HUES64 (cell line): ENCODE data around the gene IRF1.

Source experiments
- H3K27ac ChIP-seq: 2 replicates; pipeline ENCODE4 v1.7.0; 2013; ENCODE audit warnings: low read depth, low read length, inconsistent platforms
- H3K27me3 ChIP-seq: 2 replicates; pipeline ENCODE4 v1.6.1; 2013; ENCODE audit warnings: mild to moderate bottlenecking, low read length; ENCODE audit not compliant: insufficient read depth
- H3K36me3 ChIP-seq: 2 replicates; pipeline ENCODE4 v1.6.1; 2013; ENCODE audit warnings: mild to moderate bottlenecking, low read length; ENCODE audit not compliant: insufficient read depth
- H3K4me1 ChIP-seq: 2 replicates; pipeline ENCODE4 v1.6.1; 2013; ENCODE audit warnings: mild to moderate bottlenecking, low read length, moderate library complexity; ENCODE audit not compliant: insufficient read depth
- H3K4me3 ChIP-seq: 2 replicates; pipeline ENCODE4 v1.5.1; 2013; ENCODE audit warnings: mild to moderate bottlenecking, low read length, moderate library complexity
- H3K9ac ChIP-seq: 2 replicates; pipeline ENCODE4 v1.6.1; 2013; ENCODE audit warnings: mild to moderate bottlenecking, low read depth, low read length
- H3K9me3 ChIP-seq: 2 replicates; pipeline ENCODE4 v1.6.1; 2013; ENCODE audit warnings: low read depth, low read length; ENCODE audit not compliant: insufficient read depth
- WGBS: fragments of 150-250, 120-280 bp; methylation state at CpG from one replicate; pipeline ENCODE4 v1.1.7; 2013; ENCODE audit warnings: missing lambda C conversion rate; 5-methylcytosine and 5-hydroxymethylcytosine counted together

The IRF1 gene

DNA sequence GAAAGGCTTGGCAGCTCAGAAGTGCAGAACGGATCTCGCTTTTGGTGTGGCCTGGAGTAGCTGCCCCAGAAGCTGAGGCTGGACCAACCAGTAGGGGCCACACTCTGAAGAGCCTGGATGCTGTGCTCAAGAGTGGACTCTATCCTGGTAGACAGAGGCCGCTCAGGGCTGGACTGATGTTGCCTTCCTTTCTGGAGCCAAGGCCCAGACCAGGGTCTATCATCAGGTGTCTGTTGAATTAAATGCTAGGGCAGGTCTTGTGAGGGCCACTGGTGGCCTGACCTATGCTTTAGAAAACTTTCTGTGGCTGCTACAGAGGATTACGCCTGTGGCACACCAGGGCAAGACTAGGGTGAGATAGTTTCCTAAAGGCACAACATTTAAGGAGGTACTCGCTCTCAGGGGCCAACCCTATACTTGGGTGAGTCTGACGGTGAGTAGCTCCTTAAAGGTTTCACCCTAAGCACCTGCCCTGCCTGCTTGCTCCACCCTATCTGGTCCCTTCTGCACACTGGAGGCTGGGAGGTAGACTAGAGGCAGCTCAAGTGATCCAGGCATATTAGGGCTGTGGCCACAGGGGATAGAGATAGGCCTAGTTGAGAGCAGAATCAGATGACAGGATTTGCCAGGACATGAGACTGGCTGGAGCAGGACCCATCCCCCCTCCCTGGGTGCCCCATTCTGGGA, 9.8 kb upstream of the IRF1 start:
- 92% methylated on average over 6 of the region's 6 CpGs for WGBS
- Histone ChIP-seq H3K4me1 (peaks cover 2% of the 10 kb centered on the region; the same call in 1 of the 2 replicates), H3K36me3 (no peaks in the 10 kb centered on the region), H3K9me3 (no peaks in the 10 kb centered on the region), H3K27me3 (peaks cover 3% of the 10 kb centered on the region; the same call in 1 of the 2 replicates), H3K9ac (no peak overlapping the region), H3K27ac (no peak overlapping the region), H3K4me3 (no peak overlapping the region)

DNA sequence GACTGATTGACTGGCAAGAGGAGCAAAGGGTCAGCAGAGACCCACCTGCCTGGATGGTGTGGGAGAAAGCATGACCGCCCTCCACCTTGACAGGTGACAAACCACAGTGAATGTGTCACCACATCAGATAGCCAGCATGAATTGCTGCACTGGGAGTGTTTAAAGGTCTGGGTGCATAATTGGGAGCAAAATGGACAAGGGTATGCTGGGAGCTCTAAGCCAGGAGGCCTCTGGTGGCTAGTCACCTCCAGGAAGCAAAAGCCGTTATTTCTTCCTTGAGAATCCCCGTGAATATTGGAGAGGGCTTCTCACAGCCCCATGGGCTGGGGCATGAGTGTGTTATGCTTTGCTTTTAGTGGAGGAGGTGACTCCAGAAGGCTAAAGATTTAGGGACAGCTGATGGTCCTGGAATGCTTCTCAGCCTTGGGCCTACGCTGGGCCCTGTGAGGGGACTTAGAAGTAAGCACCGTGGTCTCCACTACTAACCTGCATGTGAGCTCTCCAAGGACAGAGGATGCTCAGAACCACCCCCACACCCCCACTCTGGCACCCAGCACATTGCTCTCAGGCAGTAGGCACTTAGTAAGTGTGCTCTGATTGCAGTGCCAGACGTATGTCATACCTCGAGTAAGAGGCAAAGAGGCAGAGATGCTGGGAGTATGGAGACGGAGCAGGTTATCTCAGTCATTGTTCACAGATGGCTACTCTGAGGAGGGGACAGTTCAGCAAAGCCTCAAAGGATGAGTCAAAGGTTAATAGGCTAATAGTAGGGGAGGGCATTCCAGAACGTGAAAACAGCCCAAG, 9.1 kb upstream of the IRF1 start:
- WGBS: 70% methylated on average over 9 of the region's 9 CpGs
- H3K27me3 ChIP-seq: peaks cover 3% of the 10 kb centered on the region; the same call in 1 of the 2 replicates
- no peak overlapping the region for H3K27ac ChIP-seq
- no peaks in the 10 kb centered on the region for H3K36me3 ChIP-seq
- no peaks in the 10 kb centered on the region for H3K9me3 ChIP-seq
- no peak overlapping the region for H3K9ac ChIP-seq
- peaks cover 6% of the 10 kb centered on the region; the same call in 1 of the 2 replicates for H3K4me1 ChIP-seq
- H3K4me3 ChIP-seq: no peak overlapping the region

DNA sequence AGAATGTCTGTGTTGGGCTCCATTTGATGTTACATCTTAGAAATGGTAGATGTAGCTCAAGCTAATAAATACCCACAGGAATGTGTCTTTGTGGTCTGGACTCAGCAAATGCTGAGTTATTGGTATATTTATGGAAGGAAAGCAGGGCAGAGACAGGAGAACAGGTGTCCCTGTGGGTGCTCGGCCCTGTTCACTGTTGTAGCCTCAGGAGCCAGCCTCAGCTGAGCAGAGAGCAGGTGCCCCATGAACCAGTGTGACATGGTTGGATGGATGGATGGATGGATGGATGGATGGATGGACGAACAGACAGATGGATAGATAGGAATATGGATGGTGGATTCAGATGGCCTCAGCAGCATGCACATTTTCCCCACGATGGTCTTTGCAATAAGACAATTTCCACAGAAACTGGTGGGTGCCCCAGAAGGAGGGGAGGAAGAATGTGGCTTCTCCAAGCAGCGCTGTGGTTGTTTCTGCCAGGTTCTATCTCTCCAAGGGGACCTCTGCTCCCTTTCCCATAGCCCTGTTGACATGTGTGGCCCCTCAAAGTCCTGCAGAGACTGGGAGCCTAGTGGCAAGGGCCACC, 8.2 kb upstream of the IRF1 start:
- Histone ChIP-seq H3K9me3 (no peaks in the 10 kb centered on the region), H3K27me3 (peaks cover 8% of the 10 kb centered on the region; the same call in 1 of the 2 replicates), H3K36me3 (no peaks in the 10 kb centered on the region), H3K4me3 (no peak overlapping the region), H3K9ac (no peak overlapping the region), H3K27ac (no peak overlapping the region), H3K4me1 (peaks cover 6% of the 10 kb centered on the region; the same call in 1 of the 2 replicates)
- WGBS: 82% methylated on average over 4 of the region's 4 CpGs

DNA sequence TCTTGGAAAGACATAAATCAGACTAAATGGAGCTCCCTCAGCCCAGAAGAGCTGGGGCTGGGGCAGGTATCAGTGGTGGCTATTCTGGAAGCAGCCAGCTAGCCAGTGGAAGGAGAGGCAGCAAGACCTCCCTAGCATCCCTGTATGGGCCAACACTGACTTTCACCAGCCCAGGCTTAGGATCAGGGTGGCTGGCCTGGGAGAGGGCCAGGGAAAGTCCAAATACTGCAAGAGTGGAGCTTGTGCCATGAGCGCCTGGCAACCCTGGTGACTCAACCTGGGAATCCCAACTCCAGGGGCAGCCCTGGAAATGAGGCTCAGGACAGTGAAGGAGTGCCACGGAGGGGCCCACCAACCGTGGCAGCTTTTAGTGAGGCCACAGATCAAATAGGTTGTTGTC, 7.6 kb upstream of the IRF1 start:
- 95% methylated on average over 3 of the region's 3 CpGs for WGBS
- H3K4me1 ChIP-seq: peaks cover 6% of the 10 kb centered on the region; the same call in 1 of the 2 replicates
- H3K9me3 ChIP-seq: no peaks in the 10 kb centered on the region
- peaks cover 12% of the 10 kb centered on the region; the same call in 1 of the 2 replicates for H3K27me3 ChIP-seq
- H3K4me3 ChIP-seq: no peak overlapping the region
- H3K9ac ChIP-seq: no peak overlapping the region
- no peak overlapping the region for H3K27ac ChIP-seq
- H3K36me3 ChIP-seq: no peaks in the 10 kb centered on the region

DNA sequence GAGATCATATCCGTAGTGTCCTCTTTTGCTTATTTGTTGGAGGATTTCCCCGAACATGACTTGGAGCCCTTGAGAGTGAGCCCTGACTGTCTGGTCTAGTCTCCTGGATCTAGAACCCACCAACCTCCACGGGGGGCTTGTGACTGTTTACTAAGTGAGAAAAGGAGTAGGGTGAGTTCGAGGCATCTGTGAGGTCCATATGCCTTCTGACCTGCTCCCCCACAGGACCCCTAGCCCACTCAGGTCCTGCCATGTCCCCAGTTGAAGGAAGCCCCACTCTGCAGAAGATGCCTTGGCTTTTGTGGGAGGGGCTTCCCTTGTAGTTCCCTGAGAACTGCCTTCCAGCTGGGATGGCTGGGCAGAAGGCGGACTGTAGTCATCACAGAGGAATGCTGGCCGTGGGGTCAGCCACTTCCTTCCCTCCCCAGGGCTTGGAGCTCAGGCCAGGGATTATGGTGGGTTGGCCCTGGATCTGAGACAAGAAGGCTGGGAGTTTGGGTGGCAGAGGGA, 7.0 kb upstream of the IRF1 start:
- Histone ChIP-seq H3K9me3 (no peaks in the 10 kb centered on the region), H3K27ac (no peak overlapping the region), H3K9ac (no peak overlapping the region), H3K27me3 (peaks cover 18% of the 10 kb centered on the region; the same call in 1 of the 2 replicates), H3K4me1 (peaks cover 6% of the 10 kb centered on the region; the same call in 1 of the 2 replicates), H3K4me3 (peak overlapping the region; percentile 75), H3K36me3 (no peaks in the 10 kb centered on the region)
- WGBS: 70% methylated on average over 5 of the region's 6 CpGs

DNA sequence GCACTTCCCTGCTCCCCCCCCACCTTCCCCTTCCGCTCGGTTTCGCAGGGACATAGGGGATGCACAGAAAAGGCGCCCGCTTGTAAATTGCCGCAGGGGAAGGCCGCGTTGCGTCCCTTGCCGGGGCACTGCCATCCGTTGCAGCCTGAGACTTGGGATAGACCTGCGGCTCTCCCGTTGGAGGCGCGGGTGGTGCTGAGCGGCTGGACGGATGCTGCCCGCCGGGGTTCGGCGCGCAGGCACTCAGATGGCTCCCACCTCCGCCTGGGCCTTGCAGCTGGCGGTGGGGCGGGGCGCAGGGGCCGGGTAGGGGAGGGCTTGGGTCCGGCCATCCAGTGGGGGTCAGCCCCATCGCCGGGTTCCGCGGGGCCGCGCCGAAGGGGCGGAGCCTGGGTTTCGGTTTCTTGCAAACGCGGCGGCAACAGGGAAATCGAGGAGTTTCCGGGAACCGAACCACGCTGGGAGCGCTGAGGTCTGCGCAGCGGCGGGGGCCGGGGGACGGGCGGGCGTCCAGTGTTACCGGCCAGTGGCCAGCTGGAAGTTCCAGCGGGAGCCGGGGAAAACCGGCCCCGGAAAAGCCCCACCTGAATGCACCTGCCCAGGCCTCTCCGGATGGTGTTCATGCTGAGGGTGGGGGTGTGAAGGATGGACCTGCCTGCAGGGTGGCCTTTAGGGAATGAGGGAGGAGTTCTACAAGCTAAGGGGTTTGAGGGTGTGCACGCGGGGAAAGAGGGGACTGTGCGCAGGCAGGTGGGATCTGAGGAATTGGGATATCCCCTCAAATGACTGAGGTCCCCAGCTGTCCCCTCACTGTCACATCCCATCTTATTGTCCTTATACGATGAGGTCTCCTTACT, 6.3 kb upstream of the IRF1 start:
- no peaks in the 10 kb centered on the region for H3K36me3 ChIP-seq

DNA sequence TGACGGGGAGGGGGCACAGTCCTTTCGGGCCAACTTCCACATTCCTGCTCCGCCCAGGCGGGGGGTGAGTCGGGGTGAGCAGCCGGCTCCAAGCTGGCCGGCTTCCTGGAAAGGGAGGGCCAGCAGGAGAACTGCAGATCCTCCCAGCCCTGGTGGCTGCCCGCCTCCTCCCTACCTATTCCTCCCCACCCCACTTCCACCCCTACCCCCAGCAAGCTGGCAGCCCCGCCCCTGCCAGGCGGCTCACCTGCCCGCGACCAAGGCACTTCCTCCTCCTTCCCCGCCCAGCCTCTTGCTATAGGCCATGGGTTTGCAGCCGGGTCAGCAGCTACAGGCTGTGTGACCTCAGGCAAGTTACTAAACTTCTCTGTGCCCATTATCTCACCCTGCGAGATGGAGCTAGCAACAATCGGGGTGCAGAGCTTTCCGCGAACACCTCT, 5.6 kb upstream of the IRF1 start:
- peak overlapping the region; percentile 75 for H3K4me3 ChIP-seq
- H3K9ac ChIP-seq: peak overlapping the region; percentile 41
- H3K9me3 ChIP-seq: no peaks in the 10 kb centered on the region
- H3K27me3 ChIP-seq: peaks cover 29% of the 10 kb centered on the region; the same call in 1 of the 2 replicates
- peaks cover 11% of the 10 kb centered on the region; the same call in 1 of the 2 replicates for H3K4me1 ChIP-seq
- H3K27ac ChIP-seq: peak overlapping the region; percentile 74; the same call in 1 of the 2 replicates
- WGBS: under 1% methylated on average over 18 of the region's 18 CpGs
- no peaks in the 10 kb centered on the region for H3K36me3 ChIP-seq

More for the DNA sequence above, 6.3 kb upstream of the IRF1 start:
- Histone ChIP-seq H3K27me3 (peaks cover 25% of the 10 kb centered on the region; the same call in 1 of the 2 replicates), H3K9ac (peak overlapping the region; percentile 41), H3K9me3 (no peaks in the 10 kb centered on the region), H3K27ac (no peak overlapping the region; the same call in 1 of the 2 replicates), H3K4me1 (peaks cover 6% of the 10 kb centered on the region; the same call in 1 of the 2 replicates), H3K4me3 (peak overlapping the region; percentile 75)
- 3% methylated on average over 61 of the region's 62 CpGs for WGBS

DNA sequence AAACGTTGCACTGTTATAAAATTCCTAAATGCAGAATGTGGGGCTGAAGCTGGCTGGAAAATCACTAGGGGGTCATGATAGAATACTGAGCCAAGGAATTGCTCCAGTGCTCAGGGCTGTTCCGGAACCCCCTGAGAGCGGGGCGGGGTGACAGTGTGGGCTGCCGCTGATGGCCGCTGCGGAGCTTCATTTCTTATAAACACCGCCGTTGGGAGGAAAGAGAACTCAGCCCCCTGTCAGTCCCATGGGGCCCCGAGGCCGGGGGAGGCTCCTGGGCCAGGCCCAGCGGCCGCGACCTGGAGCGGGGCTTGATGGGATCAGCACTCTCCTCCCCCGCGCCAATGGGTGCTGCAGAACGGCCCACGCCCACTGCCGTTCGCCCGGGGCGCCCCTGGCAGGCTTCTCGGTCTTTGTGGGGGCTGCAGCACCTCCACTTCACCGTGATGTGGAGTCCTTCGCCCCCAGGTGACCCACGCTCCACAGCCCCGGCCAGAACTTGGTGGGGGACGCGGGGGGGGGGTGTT, 5.2 kb upstream of the IRF1 start:
- peaks cover 11% of the 10 kb centered on the region; the same call in 1 of the 2 replicates for H3K4me1 ChIP-seq
- no peaks in the 10 kb centered on the region for H3K9me3 ChIP-seq
- H3K27ac ChIP-seq: peak overlapping the region; percentile 74; the same call in 1 of the 2 replicates

DNA sequence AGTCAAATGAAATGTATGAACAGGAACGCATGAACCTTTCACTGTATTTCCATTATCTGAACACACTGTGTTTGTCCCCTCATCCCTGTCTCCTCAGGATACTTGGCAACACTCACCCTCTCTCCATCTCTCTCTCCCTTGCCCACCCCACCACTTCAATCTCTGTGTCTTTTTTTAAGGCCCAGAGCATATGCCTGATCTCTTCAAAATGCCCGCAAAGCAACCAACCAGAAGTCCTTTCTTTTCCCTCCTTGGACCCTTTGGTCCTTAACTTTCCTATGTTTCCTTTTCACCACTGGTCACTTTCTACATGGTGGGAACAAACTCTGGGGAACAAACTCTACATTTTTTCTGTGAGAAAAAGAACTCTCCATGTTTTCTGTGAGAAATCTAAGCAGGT, 3.2 kb upstream of the IRF1 start:
- peaks cover 40% of the 10 kb centered on the region for H3K27me3 ChIP-seq

More for the DNA sequence above, 5.2 kb upstream of the IRF1 start:
- Histone ChIP-seq H3K36me3 (no peaks in the 10 kb centered on the region), H3K9ac (peak overlapping the region; percentile 58), H3K27me3 (peaks cover 30% of the 10 kb centered on the region; the same call in 1 of the 2 replicates), H3K4me3 (peak overlapping the region; percentile 75)
- WGBS: 1% methylated on average over 30 of the region's 30 CpGs

DNA sequence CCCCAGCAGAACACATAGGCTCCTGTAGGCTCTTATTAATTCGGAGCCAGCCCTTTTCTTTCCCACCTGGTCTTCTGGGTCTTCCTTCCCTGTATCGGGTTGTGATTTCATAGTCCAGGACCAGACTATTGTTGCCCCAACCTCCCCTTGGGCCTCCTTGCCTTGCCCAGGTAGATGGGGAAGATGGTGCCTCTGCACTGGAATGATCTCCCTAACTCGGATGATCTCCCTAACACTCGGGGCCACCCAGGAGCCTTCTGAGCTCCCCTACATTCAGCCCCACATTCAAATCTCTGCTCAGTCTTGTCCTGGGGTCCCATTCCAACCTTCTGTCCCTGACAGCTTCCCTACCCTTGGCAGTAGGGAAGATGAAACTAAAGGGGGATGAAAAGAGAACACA, 2.7 kb upstream of the IRF1 start:
- H3K27me3 ChIP-seq: peaks cover 40% of the 10 kb centered on the region
- H3K27ac ChIP-seq: no peak overlapping the region
- H3K36me3 ChIP-seq: no peaks in the 10 kb centered on the region
- H3K4me3 ChIP-seq: no peak overlapping the region
- 95% methylated on average over 4 of the region's 4 CpGs for WGBS
- H3K9ac ChIP-seq: no peak overlapping the region
- peaks cover 15% of the 10 kb centered on the region; the same call in 1 of the 2 replicates for H3K4me1 ChIP-seq
- H3K9me3 ChIP-seq: no peaks in the 10 kb centered on the region

More for the DNA sequence above, 3.2 kb upstream of the IRF1 start:
- no peaks in the 10 kb centered on the region for H3K9me3 ChIP-seq
- H3K27ac ChIP-seq: no peak overlapping the region
- WGBS: 91% methylated on average over 2 of the region's 2 CpGs
- no peak overlapping the region for H3K4me3 ChIP-seq
- no peaks in the 10 kb centered on the region for H3K36me3 ChIP-seq
- H3K4me1 ChIP-seq: peaks cover 15% of the 10 kb centered on the region; the same call in 1 of the 2 replicates
- no peak overlapping the region for H3K9ac ChIP-seq
